NAMALWA (cell line): ENCODE measurements around the gene MRTO4.
"Not testable (repeated sequence)": the region's sequence is repeated elsewhere in the genome, so short reads cannot be mapped to it uniquely, and the experiment has no call there.

ENCODE experiments used
- DNase-seq: peaks from one replicate; pipeline ENCODE4 v3.0.0-alpha.2; 2015; ENCODE audit warnings: low spot score

MRTO4 gene

DNA sequence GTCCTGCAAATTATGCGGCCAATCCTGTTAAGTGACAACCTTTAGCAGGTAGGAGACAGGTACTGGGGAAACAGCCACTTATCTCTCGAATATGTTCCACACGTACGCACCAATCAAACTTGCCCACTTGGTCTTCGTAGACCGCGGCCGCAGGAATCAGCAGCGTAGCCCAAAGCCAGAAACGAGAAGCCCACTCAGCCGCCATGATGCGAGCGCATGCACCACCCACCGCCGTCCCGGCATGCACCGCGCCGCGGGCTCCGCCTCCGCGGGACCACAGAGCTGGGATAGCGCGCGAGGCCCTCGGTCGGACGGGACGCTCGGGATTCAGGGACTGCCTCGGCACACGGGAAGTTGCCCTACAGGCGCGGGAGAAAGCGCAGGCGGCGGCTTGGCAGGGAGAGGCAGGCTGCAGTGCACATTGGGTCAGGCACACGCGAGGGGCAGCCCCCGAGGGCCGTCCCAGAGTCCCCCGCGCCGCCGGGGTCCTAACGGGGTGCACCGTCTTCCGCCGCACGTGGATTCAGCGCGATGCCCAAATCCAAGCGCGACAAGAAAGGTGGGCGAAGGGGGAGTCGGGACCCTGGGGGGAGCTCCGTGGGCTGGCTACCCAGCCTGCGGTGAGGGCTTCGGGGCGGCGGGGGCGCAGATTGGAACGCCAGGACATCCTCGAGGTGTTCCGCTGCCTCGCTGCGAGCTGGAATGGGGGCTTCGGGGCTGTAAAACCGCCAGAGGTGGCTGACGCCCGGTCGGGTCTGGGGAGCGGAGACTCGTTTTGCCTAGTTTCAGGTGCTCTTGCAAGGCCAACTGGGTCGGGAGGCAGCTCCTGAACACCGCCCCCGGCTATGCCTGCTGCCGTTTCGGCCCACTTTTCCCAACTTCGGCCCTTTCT is at the start of gene MRTO4, which contains the start of gene EMC1:
Gene MRTO4 (plus strand): TSS at position 501 of the 892 bp plus-strand sequence. CDS start 31 bp downstream, at position 532.
Gene EMC1 (minus strand): TSS at position 220 of the 892 bp plus-strand sequence. CDS start 15 bp downstream, at position 205.
- peak; percentile 90 for DNase-seq

DNA sequence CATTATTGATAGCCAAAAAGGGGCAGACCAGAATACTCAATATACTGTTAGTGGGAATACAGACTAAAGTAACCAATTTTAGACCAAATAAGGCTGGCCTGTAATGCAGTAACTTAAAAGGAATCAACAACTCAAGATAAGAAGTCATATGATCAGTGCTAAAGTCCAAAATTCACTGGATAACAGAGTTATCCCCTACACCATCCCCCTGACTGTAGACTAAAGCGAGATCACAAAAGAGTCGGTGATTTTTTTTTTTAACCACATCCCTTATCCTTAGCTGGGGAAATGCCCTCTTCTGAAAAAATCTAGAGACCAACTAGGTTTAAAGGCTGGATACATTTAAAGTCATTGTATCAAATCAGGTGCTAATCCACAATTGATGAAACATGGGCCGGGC is 49.2 kb upstream of the MRTO4 start:
- DNase-seq = no peak

DNA sequence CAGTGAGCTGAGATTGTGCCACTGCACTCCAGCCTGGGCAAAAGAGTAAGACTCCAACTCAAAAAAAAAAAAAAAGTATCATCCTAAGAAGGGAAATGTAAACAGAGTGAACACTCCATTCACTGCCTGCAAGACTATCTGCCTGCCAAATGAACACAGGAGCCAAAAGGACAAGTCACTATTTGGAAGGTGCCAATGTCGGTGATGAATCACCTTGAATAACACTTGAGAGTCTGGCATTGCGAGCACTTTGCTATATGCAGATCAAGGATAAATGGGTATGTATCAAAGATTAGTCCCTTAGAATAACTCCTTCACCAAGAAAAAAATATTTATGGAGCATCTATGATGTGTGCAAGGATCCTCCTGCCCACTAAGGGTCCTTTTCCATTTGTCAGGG is 48.2 kb upstream of the MRTO4 start:
- no peak for DNase-seq

DNA sequence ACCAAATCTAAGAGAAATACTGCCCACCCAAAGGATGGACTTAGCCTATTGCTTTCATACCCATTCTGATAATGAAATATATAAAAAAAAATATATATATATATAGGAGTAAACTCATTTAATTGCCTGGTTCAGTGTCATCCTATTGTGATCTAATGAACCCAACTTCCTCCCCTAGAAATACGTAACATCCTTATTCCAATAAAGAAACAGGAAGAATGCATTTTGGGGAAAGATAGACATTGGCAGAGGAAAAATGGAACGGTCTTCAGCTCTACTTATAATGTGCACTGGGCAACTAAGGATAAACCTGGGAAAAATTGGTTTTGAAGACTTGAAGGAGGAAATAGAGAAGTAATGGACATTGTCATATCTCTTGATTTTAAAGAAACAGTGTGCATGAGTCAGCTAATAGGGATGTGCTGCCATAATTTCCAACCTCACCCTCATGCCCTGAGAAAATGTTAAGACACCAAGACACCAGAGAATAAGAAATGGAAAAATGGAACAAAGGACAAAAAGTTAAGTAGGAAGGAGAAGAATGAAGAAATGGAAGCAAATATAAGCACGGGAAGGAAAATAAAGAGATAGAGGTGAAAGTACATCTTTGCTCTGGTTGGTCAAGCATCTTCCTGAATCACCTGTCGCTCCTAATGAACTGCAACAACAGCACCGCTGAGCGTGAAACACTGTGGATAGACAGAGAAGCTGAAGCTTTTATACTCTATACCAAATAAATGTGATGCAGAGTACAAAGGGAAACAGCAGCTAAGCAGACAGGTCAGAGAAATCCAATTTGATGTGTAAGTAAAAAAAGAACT is 46.9 kb upstream of the MRTO4 start:
- no peak for DNase-seq

DNA sequence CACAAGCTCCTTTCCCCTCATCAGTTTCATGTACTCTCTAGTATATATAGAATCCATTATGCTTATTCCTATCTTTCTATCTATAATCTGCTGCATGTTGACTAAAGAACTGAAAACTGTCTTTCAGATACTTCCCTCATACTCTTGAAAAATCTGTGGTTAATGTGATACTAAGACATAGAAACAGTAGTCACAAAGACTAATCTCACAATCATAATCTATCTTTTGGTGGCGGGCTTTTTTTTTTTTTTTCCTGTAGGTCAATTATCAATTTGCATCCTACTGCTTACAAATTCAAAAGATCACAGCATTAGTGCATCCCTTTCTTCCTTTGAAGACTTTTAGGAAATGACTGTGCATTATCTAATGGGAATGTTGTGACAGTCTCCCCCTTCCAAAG is 46.2 kb upstream of the MRTO4 start:
- DNase-seq = no peak

DNA sequence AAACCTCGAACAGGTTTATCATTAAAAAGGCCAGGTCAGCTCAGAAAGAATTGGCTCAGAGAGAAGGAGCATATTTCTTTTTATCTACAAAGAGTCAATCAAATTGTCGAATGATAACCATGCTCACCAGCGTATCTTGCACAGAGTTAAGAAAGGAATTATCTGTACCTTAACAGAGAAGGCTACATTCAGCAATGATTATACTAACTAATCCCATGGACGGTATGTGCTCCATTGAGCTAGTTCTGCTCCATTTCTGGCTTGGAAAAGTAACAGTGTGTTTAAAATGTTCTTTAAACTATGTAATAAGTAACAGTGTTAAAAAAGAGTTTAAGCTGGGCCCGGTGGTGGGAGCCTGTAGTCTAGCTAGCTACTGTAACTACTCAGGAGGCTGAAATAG is 45.8 kb upstream of the MRTO4 start:
- no peak for DNase-seq

DNA sequence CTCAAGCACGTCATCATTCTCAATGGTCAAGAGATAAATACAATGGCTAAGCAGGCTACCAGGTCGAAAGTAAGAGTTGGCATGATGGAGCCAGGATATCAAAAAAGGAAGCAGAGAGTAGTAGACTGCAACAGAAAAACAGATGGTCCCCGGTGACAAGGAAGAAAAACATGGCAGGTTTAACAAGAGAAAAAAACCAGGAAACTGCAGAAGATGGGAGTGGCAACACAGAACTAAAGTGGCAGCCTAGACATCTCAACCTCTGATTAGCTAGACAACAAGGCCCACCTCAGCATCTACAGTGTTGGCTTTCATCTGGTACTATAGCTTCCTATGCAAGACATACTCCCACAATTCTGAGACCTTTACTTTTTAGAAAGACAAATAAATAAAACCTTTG is 44.7 kb upstream of the MRTO4 start:
- no peak for DNase-seq

DNA sequence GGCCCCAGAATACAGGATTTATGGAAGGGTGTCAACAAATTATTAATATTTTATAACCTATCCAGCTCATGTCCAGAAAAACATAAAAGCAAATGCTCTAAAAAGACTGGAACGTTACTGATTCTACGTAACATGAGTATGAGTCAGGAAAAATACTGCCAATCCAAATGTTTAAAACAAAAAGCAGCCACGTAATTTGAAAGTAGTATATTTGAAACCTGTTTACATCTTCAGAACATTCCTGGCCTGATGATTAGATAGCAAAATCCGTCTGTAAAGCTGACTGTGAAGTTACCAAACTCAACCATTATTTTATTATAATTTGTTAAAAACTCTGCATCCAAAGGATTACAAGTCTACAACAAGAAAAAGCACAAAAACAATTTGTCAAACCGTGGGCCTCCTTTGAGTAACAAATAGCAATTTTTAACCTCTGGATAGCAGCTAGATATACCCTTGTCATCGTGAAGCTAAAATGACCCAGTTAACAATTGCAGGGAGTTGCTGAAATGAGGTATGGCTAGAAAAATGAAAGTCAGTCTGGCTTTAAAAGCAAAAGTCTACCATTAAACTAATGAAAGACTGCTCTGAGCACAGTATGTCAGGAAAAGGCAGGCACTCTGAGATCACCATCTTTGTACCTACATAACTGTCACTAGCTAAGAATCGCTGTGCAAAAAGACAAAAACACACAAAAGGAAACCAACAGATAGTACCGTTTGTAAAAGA is 42.7 kb upstream of the MRTO4 start:
- DNase-seq = no peak

DNA sequence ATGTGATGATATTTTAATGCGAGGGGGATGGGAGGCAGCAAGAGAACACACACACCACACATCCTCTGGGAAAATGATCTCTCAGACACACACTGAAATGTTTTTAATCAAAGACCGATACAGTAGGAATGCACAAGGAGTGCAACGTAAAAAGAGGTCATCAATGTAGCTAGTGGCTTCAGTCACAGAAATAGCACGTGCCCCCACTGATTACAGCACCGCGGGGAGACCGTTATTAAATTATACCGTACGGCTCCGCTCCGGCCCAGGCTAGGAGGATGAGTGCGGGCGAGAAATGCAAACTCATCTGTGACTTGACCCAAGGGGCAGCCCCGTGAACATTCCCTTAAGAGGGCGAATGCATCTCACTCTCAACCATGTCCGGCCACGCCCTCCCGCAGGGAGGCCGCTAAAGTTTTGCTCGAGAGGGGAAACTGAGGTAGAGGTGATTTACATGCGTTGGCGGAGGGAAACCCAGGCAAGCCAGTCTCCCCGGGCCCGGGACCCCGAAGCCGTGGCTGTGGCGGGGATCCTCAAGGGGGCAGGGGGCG is 42.1 kb upstream of the MRTO4 start:
- DNase-seq = peak; percentile 73

DNA sequence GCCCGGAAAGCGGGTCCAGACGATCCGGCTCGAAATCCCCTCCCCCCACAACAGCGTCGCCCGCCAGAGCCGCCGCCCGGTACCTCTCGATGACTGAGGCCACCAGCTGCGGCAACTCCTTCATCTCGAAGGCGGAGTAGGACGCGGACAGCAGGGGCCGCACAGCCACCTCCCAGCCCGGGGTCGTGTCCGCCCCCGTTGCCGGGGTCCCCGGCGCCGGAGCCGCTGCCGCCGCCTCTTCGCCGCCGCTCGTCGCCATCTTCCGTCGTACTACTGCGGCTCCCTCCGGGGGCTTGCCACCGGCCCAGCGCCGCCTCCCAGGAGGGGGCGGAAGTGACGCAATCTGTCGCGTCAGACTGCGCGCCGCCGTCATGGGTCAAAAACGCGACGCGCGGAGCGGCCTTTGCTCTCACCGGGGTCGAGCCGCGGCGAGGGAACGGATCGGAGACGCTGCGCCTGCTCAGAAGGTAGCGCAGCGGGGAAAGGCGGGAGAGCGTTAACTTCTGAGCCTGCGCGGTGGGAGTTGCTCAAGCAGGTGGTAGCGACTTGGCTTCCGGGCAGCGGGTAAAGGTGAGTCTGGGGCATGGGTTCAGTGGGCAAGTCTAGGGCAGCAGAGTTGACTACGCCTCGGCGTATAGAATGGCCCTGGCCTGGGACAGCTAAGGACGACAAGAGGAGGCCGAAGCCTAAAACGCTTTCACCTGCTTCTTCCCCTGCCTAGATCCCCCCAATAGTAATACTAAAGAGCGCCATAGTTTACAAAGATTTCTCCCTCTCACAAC is 41.4 kb upstream of the MRTO4 start, which contains the start of gene UBR4:
Gene UBR4 (minus strand): TSS at position 277 of the 782 bp plus-strand sequence. CDS start 18 bp downstream, at position 259.
- peak; percentile 98 for DNase-seq

DNA sequence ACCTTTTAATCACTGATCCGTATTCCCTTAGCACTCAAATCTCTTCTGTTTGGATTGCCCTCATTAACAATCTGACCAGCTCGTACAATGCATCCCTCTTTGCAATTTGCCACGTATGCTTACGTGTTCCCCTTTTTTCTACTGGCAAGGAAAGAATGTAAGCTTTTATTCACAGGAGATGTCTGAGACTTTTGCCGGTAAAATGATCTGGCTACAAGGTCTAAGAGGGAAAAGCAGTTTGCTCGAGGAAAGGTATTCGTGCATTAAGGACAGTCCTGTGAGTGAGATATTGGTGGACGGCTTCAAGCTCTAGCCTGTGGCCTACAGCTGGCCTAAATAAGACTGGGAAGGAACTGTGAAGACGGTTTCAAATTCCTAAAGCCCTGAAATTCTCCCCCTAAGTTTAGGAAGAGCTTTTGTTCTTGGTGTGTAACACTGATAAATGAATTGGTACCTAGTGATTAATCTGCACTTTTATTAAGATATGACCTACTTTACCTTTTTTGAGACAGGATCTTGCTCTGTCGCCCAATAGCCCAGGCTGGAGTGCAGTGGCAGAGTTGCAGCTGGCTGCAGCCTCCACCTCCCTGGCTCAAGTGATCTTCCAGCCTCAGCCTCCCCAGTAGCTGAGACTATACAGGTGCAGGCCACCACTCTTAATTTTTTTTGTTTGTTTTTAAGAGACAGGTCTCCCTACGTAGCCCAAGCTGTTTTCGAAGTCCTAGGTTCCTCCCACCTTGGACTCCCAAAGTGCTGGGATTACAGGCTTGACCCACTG is 40.6 kb upstream of the MRTO4 start:
- DNase-seq = no peak

DNA sequence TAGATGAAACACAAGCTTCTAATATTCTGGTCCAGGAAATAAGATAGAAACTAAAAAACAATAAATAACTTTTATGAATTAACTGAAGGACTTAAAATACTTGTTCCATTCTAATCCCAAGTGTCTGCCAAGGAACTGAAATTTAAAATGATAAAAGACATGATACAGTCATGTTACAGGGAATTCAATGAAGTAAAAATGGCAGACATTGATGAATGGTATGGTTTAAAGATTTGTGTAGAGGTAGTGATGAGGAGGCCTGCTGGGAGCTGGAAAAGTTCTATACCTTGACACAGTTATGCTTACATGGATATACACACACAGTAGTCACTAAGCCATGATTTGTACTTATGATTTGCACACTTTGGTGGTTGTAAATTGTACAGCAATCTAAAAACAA is 39.4 kb upstream of the MRTO4 start:
- no peak for DNase-seq

DNA sequence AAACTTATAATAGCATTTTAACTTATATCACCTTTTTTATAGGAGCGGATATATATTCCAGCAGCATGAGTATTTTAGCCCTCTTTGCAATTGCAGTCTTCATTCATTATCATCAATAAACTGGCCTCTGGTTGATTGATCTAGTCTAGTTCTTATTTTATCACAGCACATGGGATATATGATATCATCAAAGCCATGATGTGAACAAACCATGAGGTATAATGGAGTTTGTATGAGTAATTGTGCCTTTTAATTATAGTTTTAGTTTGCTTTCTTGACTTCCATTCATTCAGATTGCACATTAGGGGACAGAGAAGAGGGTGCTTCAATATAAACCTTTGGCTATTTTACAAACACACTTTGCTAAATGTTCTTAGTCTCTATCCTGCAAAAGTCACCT is 38.0 kb upstream of the MRTO4 start:
- DNase-seq = no peak

DNA sequence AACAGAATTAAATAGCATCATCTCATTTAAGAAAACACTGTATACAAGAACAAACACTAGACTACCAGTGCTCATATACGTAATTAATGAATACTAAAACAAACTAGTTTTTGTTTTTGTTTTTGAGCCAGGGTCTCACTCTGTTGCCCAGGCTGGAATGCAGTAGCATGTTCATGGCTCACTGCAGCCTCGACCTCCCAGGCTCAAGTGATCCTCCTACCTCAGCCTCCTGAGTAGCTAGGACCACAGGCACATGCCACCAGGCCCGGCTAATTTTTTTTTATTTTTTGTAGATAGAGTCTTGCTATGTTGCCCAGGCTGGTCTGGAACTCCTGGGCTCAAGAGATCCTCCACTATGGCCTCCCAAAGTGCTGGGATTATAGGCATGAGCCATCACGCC is 35.0 kb upstream of the MRTO4 start:
- not testable (repeated sequence) for DNase-seq

DNA sequence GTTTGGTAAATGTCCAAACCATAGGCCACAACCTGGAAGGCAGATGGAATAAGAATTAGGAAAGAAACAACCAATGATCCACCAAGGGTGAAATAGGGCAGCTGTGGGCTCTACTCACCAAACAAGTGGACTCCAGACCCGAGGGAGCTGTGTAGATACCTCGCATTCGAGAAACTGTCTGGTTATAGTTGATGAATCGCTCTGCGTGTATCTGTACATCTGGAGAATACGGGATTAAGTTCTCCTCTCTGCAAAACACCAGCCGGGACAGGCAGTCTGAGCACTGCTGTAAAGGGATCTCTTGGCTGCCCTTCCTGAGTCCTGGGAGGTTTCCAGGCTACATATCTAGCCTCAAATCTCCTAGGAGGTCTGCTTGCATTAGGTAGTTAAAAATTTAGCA is 32.2 kb upstream of the MRTO4 start:
- no peak for DNase-seq

DNA sequence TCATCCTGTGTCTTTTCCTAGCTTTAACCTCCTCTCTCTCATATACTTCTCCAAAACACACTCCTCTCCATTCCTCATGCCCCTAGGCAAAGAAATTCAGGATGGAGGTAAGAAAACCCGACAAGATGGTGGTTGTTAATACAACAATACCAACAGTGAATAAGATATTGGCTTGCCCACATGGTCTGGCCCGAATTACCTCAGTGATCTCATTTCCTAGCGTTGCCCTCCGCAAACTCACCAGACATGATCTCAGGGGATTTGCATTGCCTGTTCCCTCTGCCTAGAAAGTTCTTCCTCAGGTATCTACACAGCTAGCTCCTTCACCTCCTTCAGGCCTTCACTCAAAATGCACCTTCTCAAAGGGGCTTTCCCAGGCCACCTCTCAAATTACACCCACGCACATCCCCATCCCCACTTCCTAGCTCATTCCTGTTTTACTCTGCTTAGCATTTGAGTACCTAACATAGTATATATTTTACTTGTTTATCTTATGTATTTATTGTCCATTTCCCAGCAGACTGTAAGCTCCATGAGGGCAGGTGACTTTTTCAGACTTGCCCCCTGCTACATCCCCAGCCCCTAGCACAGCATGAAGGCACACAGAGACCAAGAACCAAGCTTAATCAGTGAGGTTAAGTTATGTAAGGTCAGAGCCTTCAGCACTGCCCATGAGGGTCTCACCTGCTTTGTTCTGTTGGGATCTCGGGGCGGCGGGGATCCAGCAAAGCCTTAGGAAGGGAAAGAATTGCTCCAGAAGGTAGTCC is 31.3 kb upstream of the MRTO4 start:
- DNase-seq = no peak

DNA sequence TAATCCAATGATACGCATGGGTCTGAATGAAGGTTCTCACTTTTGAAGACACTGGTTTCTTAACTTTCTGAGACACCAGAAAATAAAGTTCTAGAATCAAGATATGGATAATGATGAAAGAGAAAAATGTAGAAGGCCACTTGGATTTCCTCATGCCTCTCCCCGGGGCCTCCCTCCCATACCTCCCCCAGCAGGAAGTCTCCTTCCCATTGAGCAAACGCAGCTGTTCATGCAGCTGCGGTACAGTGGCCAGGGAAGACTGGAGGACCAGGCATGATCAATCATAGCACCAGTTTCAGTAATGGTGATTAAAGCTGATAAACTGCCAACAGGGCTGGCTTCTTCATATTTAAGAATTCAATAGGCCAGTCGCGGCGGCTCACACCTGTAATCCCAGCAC is 30.6 kb upstream of the MRTO4 start:
- no peak for DNase-seq

DNA sequence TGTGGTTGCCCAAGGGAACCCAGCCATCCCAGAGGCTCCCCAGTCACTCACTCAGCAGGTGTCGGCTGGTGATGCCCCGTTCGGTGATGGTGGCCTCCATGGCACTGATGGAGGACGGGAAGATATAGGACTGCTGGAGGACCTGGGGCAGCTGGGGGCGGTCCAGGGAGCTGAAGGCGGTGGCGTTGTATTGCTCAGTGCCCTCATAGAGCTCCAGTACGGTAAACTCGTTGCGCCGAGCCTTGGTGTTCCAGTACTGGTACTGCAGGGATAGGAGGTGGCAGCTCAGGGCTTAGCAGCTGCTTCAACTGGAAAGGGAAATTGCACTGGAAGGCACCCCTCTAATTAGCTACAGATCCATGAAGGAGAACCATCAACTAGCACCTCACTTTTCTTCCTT is 29.0 kb upstream of the MRTO4 start:
- DNase-seq = no peak

DNA sequence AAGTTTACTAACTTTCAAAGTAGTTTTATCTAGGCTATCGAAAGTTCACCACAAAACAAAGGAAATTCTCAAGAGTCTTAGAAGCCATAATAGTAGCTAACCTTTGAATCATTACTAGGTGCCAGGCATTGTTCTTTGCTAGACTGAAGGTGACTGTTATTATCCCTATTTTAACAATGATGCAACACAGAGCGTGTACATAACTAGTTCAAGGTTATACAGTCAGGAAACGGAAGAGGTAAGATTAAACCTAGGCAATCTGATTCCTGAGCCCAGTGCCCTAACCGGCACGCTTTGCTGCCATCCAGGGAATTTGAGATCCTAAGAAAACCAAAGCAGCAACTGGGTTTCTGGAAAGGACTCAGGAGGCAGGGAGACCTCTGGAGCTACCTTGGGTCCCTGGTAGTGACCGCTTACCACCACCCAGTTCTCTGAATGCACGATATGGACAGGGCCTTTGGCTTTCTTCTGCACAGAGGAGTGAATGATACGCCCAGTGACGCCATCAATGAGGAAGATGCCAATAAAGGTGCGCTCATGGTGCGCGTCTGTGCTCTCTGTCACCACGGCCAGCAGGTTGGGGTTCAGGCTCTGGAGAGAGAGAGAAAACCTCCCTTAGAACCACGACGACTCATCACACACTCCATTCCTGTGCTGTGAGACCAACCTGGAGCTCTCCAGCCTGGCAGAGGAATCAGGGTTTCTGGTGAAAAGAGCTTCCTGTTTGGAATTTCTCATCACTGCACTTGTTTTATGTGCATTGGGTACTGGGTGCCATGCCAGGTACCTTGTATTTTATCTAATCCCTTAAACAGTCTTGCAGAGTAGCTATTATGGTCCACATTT is 28.4 kb upstream of the MRTO4 start:
- DNase-seq = no peak
